ENCODE measurements around the gene TXNDC5. TPM values are rescaled to one million over a fixed set of nuclear protein-coding genes. Genes with fewer than 3 reads are reported as not detected.

Gene TXNDC5
- total and polyA plus RNA-seq, 2 donors (not counting 3 experiments of a cell fraction or from before 2014, with no cell fraction given), result 1,665 to 2,629 TPM

DNA sequence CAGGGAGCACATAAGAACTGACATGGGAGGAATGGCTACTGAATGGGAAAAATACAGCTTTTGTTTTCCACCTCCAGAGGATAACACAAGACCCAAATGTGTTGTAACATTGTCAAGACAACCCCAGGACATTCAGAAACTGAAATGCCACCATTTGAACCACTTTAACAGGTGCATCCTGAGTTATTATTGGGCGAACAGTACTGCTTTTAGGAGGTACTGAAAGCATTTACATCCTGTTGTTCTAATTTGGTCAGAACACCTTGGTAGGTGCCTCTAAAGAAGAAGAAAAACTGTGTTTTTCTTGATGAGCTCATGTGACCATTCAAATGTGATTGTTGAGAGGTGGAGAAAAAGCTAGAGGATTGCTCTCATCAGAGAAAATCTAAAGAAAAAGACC is 6.4 kb upstream of the TXNDC5 start:
- no peaks in the 10 kb centered on the region for H3K36me3 ChIP-seq (ENCODE audit: control insufficient read depth in 2 of 2, extremely low read depth in 1 of 2, insufficient read depth in 2 of 2, low read length in 2 of 2)
- no peak for TF ChIP-seq EZH2 (IDR thresholded peaks at IDR 0.05; ENCODE audit: borderline replicate concordance, low read depth, low read length, severe bottlenecking)
- TF ChIP-seq, protein P1, sequence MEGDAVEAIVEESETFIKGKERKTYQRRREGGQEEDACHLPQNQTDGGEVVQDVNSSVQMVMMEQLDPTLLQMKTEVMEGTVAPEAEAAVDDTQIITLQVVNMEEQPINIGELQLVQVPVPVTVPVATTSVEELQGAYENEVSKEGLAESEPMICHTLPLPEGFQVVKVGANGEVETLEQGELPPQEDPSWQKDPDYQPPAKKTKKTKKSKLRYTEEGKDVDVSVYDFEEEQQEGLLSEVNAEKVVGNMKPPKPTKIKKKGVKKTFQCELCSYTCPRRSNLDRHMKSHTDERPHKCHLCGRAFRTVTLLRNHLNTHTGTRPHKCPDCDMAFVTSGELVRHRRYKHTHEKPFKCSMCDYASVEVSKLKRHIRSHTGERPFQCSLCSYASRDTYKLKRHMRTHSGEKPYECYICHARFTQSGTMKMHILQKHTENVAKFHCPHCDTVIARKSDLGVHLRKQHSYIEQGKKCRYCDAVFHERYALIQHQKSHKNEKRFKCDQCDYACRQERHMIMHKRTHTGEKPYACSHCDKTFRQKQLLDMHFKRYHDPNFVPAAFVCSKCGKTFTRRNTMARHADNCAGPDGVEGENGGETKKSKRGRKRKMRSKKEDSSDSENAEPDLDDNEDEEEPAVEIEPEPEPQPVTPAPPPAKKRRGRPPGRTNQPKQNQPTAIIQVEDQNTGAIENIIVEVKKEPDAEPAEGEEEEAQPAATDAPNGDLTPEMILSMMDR (IDR thresholded peaks at IDR 0.05; ENCODE audit: extremely low read depth in 1 of 2, insufficient read depth in 1 of 2, low read depth in 1 of 2, low read length in 2 of 2), result no peak
- TF ChIP-seq, protein P2, sequence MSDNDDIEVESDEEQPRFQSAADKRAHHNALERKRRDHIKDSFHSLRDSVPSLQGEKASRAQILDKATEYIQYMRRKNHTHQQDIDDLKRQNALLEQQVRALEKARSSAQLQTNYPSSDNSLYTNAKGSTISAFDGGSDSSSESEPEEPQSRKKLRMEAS (IDR thresholded peaks at IDR 0.05; ENCODE audit: insufficient read depth, insufficient read length), result no peak
- no peak for TF ChIP-seq JUN (IDR thresholded peaks at IDR 0.05; ENCODE audit: borderline replicate concordance, insufficient read depth, insufficient read length, low read depth)
- TF ChIP-seq POLR2AphosphoS5 (IDR thresholded peaks at IDR 0.05; ENCODE audit: insufficient read depth, low read depth, low read length), result no peak
- TF ChIP-seq GATA2 (IDR thresholded peaks at IDR 0.05; ENCODE audit: insufficient read depth, insufficient read length, low read depth, low read length), result no peak
- no peak for TF ChIP-seq MYC (IDR thresholded peaks at IDR 0.05; ENCODE audit: low read depth, low read length)
- no peak for TF ChIP-seq POLR2A (IDR thresholded peaks at IDR 0.05; ENCODE audit: low read depth, low read length)
- TF ChIP-seq FOS (IDR thresholded peaks at IDR 0.05; ENCODE audit: borderline replicate concordance, insufficient read depth, low read length), result no peak
- intact Hi-C loops (cut with micrococcal nuclease) (no loop called here), dilution Hi-C loops (cut with MboI; ENCODE audit: extremely low pct_ligation_motif_present, low sequenced_read_pairs) (no loop called here)
- H3K4me2 ChIP-seq (ENCODE audit: insufficient read depth, low read length), result no peak overlapping the region
- ChIA-PET POLR2A (no interaction called here), CTCF (interaction anchor here (0.8 to 1.0 kb wide), 3 partner anchors 9 to 33 kb away, joined by 3 to 4 read pairs (median 4); no protein-coding TSS in a partner anchor)
- no peaks in the 10 kb centered on the region for H3K9me1 ChIP-seq (replicated peaks; ENCODE audit: control insufficient read depth, extremely low read depth, insufficient read depth, low read length)
- H3K9me3 ChIP-seq (replicated peaks; ENCODE audit: control insufficient read depth, insufficient read depth, low read length), result no peaks in the 10 kb centered on the region
- no peaks in the 10 kb centered on the region for H4K20me1 ChIP-seq (replicated peaks; ENCODE audit: control insufficient read depth, extremely low read depth, insufficient read depth, low read length)
- FAIRE-seq (no peak), DNase-seq (ENCODE audit: low read depth, low spot score) (no peak)
- BruUV-seq (replicated peaks), result no TSS peak
- H3K27me3 ChIP-seq (ENCODE audit: control insufficient read depth in 2 of 2, insufficient read depth in 2 of 2, low read length in 2 of 2), result no peaks in the 10 kb centered on the region
- peaks cover 15% of the 10 kb centered on the region for H3K4me1 ChIP-seq (ENCODE audit: control insufficient read depth, extremely low read depth, insufficient read depth, low read length)
- H3K9ac ChIP-seq (replicated peaks; ENCODE audit: extremely low read depth, insufficient read depth, low read length), result no peak overlapping the region
- no peak overlapping the region for H3K27ac ChIP-seq (ENCODE audit: insufficient read depth, low read depth, low read length)
- H3K4me3 ChIP-seq (replicated peaks in 1 of 3; ENCODE audit: insufficient read depth in 1 of 3, low read depth in 1 of 3, low read length in 3 of 3), result no peak overlapping the region
- H3K79me2 ChIP-seq (ENCODE audit: control insufficient read depth, insufficient read depth, low read length), result no peaks in the 10 kb centered on the region
- no peak overlapping the region for H2AFZ ChIP-seq (ENCODE audit: low read depth, low read length)

Data from endothelial cell of umbilical vein (primary cell).